Activated CD8-positive, alpha-beta memory T cell treated with anti-CD3 and anti-CD28 coated beads, Interleukin-2, amount 50 U/mL, for 4 hours (primary cell): ENCODE measurements around the gene SLC6A18.

Experiments
- DNase-seq: peaks from one replicate; pipeline ENCODE4 v3.0.0-alpha.2; 2020

Gene SLC6A18

GRCh38 chr5:1294835-1295649, 69.9 kb downstream of the SLC6A18 start, which contains the start of gene TERT:
TERT (minus strand) TSS chr5:1295068; CDS start chr5:1294989, 79 bp downstream.
- peak; percentile 80 for DNase-seq

DNA sequence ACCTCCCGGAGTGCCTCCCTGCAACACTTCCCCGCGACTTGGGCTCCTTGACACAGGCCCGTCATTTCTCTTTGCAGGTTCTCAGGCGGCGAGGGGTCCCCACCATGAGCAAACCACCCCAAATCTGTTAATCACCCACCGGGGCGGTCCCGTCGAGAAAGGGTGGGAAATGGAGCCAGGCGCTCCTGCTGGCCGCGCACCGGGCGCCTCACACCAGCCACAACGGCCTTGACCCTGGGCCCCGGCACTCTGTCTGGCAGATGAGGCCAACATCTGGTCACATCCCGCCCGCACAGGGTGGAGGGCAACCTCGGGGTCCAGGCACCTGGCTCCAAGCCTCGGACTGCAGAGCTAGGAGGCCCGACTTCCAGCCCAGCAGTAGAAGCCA, 70.5 kb downstream of the SLC6A18 start:
- no peak for DNase-seq
